ENCODE results near the gene ASPSCR1.

Gene ASPSCR1

GRCh38 chr17:82041144-82041814 lies 63.9 kb downstream of the ASPSCR1 start:
- TF ChIP-seq CTCF (IDR thresholded peaks at IDR 0.05; ENCODE audit: low read depth, low read length), result no peak
- H3K4me3 ChIP-seq (ENCODE audit: low read depth, low read length), result no peak overlapping the region

- TF ChIP-seq CTCF (IDR thresholded peaks at IDR 0.05; ENCODE audit: low read depth, low read length), result no peak
- no peak overlapping the region for H3K4me3 ChIP-seq (ENCODE audit: low read depth, low read length)
These were observed 65.2 kb downstream of the ASPSCR1 start for GRCh38 chr17:82042649-82043048.

GRCh38 chr17:82043507-82043906 lies 66.1 kb downstream of the ASPSCR1 start:
- TF ChIP-seq CTCF (IDR thresholded peaks at IDR 0.05; ENCODE audit: low read depth, low read length), result no peak
- no peak overlapping the region for H3K4me3 ChIP-seq (ENCODE audit: low read depth, low read length)

- no peak for TF ChIP-seq CTCF (IDR thresholded peaks at IDR 0.05; ENCODE audit: low read depth, low read length)
These were observed 68.6 kb downstream of the ASPSCR1 start for GRCh38 chr17:82045936-82046484.

DNA sequence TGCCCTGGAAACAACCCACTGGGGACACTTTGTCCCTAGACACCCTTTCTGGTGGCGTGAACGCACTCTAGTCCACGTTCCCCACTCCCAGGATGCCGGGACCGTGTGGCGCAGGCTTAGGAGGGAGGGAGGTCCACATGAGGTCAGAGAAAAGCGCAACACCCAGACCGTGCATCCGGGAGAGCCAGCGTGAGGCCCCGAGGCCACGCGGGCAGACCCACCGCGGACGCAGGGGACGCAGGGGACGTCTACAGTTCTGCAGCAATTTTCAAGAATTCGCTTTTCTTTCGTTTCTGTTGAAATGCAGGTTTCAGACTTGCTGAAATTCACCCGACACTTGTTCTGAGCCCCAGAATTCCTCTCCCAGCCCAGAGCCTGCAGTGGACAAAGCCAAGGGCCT lies 69.5 kb downstream of the ASPSCR1 start:
- no peak for TF ChIP-seq CTCF (IDR thresholded peaks at IDR 0.05; ENCODE audit: low read depth, low read length)
- no peak overlapping the region for H3K4me3 ChIP-seq (ENCODE audit: low read depth, low read length)

More at GRCh38 chr17:82045936-82046484, 68.6 kb downstream of the ASPSCR1 start:
- no peak overlapping the region for H3K4me3 ChIP-seq (ENCODE audit: low read depth, low read length)

- no peak overlapping the region for H3K4me3 ChIP-seq (ENCODE audit: low read depth, low read length)
- no peak for TF ChIP-seq CTCF (IDR thresholded peaks at IDR 0.05; ENCODE audit: low read depth, low read length)
These were observed 70.0 kb downstream of the ASPSCR1 start for GRCh38 chr17:82047379-82047778.

DNA sequence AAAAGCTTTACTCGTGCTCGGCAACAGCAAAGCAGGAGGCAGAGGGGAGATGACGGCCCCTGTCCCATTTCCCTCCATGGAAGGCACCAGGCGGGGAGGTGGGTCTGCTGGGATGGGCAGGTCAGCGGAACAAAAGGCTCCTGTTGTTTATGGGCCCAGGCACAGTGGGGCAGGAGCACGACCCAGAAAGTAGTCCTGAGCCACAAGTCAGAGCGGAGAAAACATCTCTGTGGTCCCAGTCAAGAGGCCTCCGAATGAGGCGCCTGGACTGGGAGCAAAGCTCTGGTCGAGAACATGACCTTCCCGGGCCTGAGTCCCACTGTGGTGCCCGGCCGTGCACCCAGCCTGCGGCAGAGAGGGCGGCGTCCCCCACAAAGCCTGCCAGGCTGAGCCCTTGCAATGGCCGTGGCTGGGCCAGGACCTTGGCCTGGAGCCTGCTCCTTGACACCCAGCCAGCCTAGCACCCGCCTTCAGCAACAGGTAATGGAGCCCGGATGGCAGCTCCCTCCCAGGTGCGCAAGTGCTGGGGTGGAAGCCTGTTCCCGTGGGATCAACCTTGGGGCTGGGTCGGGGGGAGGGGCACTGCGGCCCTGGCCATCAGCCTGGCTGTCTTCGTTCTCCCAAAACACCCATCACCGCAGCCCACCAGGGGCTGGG lies 70.6 kb downstream of the ASPSCR1 start:
- TF ChIP-seq CTCF (IDR thresholded peaks at IDR 0.05; ENCODE audit: low read depth, low read length), result no peak
- no peak overlapping the region for H3K4me3 ChIP-seq (ENCODE audit: low read depth, low read length)

All from WI38 (cell line).